Adrenal gland (tissue), 5 donors: Measurements from ENCODE around the gene FLRT3.

Source experiments
- CTCF ChIP-seq, 6 experiments: fragments of 450-650 bp in 4 of 6; fragments of 200-600 bp in 2 of 6; sonication (generic) in 1 of 6; IDR thresholded peaks; 1 replicate in 5 of 6; 2 replicates in 1 of 6; pipeline versions ENCODE4 v1.5.1 to v1.8.0; 2016 to 2021; ENCODE audit warnings: antibody characterized with exemption in 6 of 6, mild to moderate bottlenecking in 2 of 6, moderate library complexity in 1 of 6
- POLR2A ChIP-seq, 2 donors: fragments of 450-650 bp; IDR thresholded peaks; one replicate each; pipeline ENCODE4 v1.6.1; 2017; ENCODE audit warnings: antibody characterized with exemption in 2 of 2, mild to moderate bottlenecking in 2 of 2, moderate library complexity in 1 of 2
- donor health status: DM: no; HTN: no; CAD: no.

- TF ChIP-seq CTCF (IDR thresholded peaks at IDR 0.05) (no peak), POLR2A (IDR thresholded peaks at IDR 0.05) (no peak)
Measured at GRCh38 chr20:14307956-14308355, 29.5 kb downstream of the FLRT3 start.
